HG02571 (cell line): ENCODE data around the gene GALNT5.
"Not testable (repeated sequence)": the region's sequence is repeated elsewhere in the genome, so short reads cannot be mapped to it uniquely, and the experiment has no call there.

ENCODE experiments used
- ATAC-seq: cut with Tn5 transposase; IDR thresholded peaks from one replicate; pipeline ENCODE4 v1.9.1; 2021; ENCODE audit warnings: mild to moderate bottlenecking, moderate library complexity; ENCODE audit not compliant: unreplicated experiment

The GALNT5 gene, protein sequence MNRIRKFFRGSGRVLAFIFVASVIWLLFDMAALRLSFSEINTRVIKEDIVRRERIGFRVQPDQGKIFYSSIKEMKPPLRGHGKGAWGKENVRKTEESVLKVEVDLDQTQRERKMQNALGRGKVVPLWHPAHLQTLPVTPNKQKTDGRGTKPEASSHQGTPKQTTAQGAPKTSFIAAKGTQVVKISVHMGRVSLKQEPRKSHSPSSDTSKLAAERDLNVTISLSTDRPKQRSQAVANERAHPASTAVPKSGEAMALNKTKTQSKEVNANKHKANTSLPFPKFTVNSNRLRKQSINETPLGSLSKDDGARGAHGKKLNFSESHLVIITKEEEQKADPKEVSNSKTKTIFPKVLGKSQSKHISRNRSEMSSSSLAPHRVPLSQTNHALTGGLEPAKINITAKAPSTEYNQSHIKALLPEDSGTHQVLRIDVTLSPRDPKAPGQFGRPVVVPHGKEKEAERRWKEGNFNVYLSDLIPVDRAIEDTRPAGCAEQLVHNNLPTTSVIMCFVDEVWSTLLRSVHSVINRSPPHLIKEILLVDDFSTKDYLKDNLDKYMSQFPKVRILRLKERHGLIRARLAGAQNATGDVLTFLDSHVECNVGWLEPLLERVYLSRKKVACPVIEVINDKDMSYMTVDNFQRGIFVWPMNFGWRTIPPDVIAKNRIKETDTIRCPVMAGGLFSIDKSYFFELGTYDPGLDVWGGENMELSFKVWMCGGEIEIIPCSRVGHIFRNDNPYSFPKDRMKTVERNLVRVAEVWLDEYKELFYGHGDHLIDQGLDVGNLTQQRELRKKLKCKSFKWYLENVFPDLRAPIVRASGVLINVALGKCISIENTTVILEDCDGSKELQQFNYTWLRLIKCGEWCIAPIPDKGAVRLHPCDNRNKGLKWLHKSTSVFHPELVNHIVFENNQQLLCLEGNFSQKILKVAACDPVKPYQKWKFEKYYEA

DNA sequence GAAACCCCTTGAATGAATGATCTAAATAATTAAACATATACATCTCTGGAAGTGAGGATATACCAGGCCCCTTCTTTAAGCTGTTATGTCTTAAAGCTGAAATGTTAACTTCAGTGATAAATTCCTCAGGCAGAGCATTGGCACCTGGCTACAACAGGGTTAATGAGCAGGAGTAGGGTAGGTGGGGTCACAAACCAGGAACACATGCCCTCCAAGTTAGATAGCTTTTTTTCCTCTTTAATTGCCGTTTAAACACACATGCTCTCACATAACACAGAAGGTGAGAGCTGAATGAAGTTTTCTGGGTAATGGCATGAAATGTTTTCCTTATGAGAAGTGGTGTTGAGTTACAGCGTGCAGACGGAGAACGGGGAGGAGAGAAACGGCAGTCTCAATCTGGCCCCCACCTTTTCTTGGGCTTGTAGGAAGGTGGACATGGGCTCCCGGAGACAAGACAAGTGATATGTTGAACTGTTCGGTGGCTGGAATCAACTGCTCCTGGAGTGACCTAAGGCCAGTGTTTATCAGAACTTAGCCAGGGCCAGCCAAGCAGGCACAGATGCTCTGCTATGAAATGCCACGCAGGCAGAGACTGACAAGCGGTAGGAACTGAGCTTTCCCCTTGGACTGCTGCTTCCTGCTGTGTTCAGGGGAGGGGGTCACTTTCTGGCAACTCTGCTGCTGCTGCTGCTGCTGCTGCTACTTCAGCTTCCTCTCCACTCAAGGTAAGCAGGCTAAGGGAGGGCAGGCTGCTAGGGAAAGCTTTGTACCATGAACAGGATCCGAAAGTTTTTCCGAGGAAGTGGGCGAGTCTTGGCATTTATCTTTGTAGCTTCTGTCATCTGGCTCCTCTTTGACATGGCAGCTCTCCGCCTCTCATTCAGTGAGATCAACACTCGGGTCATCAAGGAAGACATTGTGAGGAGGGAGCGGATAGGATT is at the start of gene GALNT5:
TSS of gene GALNT5 (plus strand) at position 394 of the 941 bp plus-strand sequence. CDS start at position 772, 378 bp downstream.
- ATAC-seq: no peak

DNA sequence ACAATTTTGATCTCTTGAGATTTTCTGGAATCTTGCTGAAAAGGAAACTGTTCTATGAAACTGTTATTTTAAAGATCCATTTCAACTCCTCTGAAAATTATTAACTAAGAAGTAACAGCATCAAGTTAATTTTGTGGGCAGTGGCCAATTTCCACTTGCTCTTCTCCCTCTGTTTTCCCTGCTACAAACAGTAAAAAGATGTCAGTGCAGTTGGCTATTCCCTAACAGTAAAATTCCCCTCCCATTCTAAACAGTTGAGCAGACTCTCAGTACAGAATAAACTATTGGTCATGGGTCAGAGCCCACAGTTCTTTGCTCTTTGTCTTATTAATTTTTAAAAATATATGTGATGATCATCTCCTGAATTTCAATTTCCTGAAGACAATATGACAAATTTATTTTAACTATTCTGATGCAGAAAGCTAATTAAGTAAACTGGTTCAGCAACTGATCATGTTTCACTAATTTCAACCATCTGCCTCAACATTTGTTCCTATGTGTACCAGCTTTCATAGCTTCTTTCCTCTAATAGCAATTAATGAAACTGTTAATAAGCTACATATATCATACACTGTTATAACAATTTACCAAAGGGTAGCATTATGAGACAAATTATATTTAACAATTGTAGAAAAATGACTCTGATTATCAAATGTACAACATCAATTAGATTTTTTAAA is 41.1 kb upstream of the GALNT5 start:
- ATAC-seq: no peak

DNA sequence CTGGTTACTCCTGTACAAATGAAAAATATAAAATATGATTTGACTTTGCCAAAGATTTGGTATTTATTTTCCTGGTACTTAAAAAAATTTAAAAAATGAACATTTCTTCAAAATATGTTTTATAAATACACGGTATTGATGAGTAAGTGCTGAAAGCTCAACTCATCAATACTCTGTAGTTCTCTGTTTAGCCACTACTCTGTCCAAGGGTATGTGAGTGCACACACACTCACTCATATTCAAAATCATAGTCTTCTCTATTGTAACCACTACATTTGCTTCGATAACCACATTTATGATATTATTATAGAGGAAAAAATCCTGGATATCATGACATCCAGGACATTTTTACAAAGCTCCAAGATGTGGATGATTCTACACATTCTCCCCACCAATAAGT is 40.1 kb upstream of the GALNT5 start:
- no peak for ATAC-seq

DNA sequence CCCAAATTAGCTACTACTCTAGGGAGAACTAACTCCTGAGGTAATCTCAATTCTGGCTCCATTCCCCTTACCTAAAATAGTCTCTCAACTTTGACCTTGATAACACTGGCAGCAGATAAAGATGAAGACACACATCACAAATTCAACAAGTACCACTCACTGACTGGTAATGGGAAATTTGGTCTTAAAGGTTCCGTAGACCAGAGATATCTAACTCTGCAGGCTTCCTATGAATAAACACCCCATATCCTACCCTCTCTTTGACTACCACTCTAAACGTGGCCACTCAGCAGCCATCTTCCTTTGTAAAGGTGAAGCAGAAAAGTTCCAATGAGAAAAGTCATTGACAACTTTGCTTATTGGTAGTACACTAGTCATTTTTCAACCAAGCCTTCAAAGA is 38.6 kb upstream of the GALNT5 start:
- no peak for ATAC-seq

DNA sequence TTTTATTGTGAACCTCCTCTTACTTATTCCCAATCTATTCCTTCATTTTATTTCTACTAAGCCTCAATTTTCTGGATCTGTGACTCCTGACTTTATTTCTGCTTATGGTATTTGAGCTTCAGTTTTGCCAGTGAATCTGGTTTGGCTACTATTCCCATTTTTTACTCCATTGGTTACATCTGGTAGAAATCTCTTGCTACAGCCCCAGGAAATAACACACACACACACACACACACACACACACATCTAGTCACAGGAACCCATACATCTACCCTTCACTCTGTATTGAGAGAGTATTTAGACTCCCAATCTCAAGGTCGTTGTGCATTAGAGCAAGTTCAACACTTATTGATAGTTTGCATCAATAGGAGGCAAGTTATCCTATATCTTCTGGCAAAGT is 37.0 kb upstream of the GALNT5 start:
- ATAC-seq: no peak

DNA sequence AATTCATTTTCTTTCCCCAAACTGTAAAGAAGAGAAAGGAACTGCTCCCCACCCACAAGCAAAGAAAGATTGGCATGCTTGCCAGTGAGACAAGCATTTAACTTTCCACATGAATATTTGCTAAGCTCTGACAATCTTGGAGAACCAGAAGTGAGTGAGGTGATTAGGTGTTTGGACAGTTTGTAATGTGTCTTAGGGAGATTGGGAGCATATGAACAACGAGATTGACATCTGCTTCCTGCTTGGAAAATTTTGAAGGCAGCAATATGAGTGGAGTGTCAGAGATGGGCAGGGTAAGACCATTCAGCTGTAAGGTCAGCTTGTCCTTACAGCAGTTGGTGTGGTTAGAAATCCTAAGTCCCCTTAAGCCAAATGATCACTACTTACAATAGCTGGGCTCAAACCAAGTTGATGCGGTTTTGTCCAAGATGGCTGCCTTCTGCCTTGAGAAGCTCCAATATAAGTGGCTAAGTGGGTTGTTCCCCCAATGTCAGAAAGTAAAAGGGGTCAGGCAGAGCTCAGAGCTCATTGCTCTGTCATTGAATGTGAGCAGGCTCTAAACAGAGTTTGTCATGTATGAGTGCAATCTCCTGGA is 36.0 kb upstream of the GALNT5 start:
- no peak for ATAC-seq

DNA sequence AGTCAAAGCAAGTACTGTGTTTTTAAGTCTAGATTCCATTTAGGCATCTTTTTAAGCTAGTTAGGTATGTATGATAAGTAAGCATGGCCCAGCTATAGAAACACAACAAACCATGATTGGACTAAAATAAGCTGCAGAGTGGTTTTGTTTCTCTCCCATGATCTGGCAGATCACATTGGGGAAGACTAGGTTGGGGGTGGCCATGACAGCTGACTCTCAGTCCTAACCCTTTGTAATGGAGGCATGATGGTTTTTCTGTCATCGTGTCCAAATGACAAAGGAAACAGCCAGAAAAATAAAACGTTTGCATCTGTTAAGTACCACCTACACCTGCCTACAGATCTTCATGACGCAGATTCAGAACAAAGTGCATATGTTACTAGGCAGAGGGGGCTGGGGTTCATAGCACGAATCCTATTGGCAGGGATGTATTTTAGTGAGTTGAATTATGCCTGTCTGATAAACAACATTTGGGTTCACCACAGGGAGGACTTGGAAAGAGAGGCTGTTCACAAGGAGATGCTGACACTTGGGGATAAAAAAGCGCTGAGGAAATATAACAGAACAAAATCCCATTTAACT is 33.8 kb upstream of the GALNT5 start:
- no peak for ATAC-seq

DNA sequence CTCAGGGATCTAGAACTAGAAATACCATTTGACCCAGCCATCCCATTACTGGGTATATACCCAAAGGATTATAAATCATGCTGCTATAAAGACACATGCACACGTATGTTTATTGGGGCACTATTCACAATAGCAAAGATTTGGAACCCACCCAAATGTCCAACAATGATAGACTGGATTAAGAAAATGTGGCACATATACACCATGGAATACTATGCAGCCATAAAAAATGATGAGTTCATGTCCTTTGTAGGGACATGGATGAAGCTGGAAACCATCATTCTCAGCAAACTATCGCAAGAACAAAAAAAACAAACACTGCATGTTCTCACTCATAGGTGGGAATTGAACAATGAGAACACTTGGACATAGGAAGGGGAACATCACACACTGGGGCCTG is 33.1 kb upstream of the GALNT5 start:
- not testable (repeated sequence) for ATAC-seq

DNA sequence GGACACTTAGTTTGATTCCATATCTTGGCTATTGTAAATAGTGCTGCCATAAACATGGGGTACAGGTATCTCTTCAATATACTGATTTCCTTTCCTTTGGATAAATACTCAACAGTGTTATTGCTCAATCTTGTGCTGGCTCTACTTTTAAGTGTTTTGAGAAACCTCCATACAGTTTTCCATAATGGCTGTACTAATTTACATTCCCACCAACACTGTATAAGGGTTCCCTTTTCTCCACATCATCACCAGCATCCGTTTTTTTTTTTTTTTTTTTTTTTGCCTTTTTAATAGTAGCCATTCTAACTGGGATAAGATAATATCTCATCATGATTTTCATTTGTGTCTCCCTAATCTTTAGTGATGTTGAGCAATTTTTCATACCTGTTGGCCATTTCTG is 29.9 kb upstream of the GALNT5 start:
- ATAC-seq: no peak

DNA sequence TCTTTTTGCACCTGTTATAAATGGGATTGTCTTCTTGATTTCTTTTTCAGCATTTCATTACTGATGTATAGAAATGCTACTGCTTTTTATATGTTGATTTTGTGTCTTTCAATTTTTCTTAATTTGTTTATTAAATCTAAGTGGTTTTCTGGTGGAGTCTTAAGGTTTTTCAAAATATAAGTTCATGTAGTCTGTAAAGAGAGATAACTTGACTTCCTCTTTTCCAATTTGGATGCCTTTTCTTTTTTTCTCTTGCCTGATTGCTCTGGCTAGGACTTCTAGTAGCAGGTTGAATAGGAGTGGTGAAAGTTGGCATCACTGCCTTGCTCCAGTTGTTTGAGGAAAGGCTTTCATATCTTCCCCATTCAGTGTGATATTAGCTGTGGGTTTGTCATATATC is 28.6 kb upstream of the GALNT5 start:
- no peak for ATAC-seq

DNA sequence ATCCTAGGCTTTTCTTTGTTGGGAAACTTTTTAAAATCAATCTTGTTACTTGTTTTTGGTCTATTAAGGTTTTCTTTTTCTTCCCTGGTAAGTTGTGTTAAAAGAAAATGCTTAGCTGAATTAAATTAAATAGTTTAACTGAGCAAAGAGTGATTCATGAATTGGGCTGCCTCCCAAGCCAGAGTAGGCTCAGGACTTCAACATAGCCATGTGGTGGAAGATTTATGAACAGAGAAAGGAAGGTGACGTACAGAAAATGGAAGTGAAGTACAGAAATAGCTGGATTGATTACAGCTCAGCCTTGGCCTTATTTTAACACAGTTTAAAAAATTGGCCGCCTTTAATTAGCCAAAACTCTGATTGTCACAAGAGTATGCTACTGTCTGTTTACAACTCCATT is 27.9 kb upstream of the GALNT5 start:
- ATAC-seq: no peak

DNA sequence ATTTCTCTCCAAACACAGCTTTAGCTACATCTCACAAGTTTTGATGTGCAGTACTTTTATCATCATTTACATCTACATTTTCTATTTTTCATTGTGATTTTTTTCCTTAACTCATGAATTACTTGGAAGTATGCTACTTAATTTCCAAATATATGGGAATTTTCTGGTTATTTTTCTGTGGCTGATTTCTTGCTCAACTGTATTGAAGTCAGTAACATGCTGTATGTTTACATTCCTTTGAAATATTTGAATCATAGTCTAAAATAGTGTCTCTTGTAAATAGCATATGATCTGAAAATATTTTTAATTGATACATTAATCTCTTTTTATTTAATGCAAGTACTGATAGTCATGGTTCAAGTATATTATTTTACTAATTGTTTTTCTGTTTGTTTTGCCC is 26.0 kb upstream of the GALNT5 start:
- no peak for ATAC-seq

DNA sequence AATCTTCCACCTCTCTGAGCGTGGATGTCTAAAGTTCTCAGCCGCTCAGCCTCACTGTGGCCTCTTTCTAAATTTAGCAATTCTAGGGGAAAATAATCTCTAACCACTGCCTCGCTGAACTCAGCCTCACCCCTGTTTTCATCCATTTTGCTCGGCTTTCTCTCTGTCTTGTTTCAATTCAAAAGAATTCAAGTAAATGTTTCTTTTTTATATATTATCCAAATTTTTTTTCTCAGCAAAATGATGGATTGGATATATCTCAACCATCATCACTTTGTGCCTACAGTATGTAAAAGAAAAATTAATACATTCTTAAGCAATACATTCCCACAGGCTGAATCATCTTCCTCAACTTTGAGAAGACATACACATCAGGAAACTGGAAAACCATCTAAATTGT is 24.0 kb upstream of the GALNT5 start:
- no peak for ATAC-seq

DNA sequence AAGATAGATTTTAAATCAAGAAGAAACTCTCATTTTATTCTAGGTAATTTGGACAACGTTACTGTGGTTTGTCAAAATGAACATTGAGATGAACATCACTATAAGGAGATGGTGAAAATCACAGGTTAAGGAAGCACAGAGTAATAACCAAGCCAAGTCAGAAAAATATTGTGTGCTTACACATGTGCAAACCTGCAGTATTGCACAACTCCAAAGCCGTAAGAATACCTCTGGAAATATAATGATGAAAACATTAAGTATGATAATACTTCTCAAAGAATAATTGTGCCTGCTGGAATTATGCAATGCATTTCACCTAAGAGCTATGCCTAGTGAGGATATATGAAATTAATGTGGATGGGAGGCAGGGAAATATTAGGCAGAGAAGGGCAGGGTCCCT is 21.1 kb upstream of the GALNT5 start:
- ATAC-seq: no peak

DNA sequence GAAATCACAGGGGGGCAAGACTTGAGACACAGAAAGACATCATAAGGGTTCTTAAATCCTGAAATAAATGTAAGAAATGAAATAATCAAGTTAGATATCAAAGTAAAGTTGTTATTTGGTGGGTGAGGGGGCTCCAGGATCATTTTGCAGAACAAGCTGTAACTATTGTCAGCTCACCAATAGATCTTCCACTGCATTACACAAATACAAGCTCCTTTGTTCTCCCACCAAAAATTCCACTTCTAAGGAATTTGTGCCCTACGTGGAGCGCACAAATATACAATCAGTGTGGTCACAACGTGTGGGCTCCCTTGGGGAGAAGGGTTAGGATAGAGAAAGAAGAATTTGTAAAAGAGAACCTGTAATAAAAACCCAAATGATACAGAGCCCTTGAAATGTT is 19.2 kb upstream of the GALNT5 start:
- ATAC-seq: no peak

DNA sequence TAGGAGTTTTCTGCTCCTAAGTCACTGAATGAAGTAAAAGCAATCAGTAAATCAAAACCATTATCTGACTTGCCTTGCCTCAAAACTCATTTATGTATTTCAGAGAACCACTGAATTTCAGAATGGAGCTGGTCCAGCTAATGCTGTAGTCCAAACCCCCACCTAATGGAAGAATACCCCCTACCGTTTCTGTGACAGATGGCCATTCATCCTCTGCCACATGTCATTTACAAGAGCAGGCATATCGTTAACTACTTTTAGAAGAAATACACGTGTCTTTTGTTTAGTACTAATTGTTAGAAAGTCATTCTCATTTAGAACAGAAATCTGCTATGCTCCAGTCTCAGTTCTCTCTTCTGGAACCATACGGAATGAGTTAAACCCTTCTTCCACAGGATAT is 12.8 kb upstream of the GALNT5 start:
- ATAC-seq: no peak

DNA sequence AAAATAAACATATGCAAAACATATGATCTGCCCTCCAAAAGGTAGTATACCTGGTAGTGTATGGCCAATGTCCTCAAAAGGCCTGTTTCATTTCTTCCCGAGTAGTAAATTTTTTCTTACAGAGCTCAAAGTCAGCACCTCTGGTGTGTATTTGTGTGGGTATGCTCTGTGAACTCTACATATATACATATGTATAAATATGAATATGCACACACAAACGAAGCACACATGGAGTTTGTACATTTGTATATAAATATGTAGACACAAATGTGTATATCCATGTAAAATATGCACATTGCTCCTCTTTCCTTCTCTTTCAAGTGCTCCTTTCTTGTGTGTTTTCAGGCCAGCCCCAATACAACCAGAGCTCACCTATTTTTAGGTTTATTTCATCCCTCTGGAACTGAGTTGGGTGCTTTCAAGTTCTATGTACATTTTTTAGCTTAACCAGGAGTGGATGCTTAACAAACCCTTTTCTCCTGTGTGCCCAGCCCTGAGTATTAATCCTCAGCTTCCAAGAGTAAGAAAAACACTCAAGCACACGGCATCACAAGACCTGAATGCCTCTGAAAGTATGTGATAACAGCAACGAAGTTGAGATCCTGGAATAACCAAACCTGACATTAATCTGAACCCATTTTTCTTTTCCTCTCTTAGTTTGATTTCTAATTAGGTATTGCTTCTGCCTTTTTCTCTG is 12.2 kb upstream of the GALNT5 start:
- ATAC-seq: no peak

DNA sequence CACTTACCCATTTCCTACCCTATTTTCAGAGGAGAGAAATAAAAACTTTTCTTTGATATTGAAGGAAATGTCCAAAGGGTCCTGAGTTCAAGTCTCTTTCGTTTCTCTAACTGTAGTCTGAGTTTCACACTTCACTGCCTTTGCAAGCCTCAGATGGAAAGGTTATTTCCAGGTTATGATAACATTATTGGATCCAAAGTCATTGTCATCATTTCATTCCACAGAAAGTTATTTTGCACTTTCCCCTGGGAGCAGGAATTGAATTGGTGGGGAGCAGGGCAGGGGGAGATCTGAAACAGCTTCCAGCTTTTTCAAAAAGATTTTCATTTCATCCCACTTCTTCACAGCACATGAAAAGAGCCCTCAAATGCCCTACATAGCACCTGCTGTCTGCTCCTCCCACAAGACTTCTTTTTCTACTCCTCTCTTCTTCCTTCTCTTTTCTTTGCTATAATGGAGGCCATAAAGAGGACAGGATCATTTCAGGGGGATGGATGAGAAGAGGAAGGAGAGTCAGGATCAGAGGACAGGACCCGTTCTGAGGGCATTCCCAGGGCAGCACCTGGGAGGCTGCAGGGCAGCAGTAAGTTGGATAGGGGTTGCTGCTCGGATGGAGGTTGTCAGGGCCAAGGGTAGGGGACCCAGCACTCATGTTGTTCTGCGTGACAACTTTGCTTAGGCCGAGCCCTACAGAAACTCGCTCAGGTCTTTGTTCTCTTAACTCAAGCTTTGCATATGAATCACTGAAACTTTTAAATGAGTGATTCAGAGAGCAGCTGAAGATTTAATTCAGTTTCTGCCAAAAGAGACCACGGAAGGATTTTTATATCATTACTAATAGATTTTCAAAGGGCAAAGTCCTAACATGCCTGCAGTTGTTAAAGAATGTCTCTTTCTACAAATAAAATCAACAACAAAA is 11.4 kb upstream of the GALNT5 start:
- peak; percentile 99 for ATAC-seq
